HepG2 (cell line): ENCODE data around the gene ECPAS. TPM values are rescaled to one million over a fixed set of nuclear protein-coding genes. Genes with fewer than 3 reads are reported as not detected.
A peak's percentile ranks its signal among the peaks of the same experiment; 100 is the strongest.
"Not testable (repeated sequence)": the region's sequence is repeated elsewhere in the genome, so short reads cannot be mapped to it uniquely, and the experiment has no call there.

Experiments used
- ATAC-seq: fragments of 200-7000 bp; cut with Tn5 transposase; 3 replicates; pipeline ENCODE4 v1.9.1; 2020; ENCODE audit warnings: mild to moderate bottlenecking, moderate library complexity
- BruUV-seq: library from RNA; stranded (reverse); fragments of 400-500 nt; replicated peaks from 2 replicates; lab custom pipeline; 2021; lab: Mats Ljungman, UMichigan
- CTCF ChIA-PET: fragments of 300-600 bp; formaldehyde crosslinking; extraction: SDS; loops from one replicate; lab custom pipeline; 2021; ENCODE audit warnings: low total read pairs, inconsistent platforms, low intra/inter-chr PET ratio; lab: Yijun Ruan, JAX
- POLR2A ChIA-PET: fragments of 350-600 bp; sonication (Branson Sonifier 250); formaldehyde crosslinking; loops from one replicate; lab custom pipeline; 2020; ENCODE audit warnings: antibody characterized with exemption, inconsistent platforms; lab: Yijun Ruan, JAX
- DNase-seq: peaks from one replicate; pipeline ENCODE4 v3.0.0-alpha.2; 2015; ENCODE audit warnings: low spot score
- FAIRE-seq: peaks from 3 replicates; lab custom pipeline; 2011; peaks lifted over from hg19 to GRCh38; lab: Jason Lieb, UNC
- H2AFZ ChIP-seq: one replicate; pipeline ENCODE4 v1.6.1; 2011; ENCODE audit warnings: low read length, inconsistent platforms
- H3K27ac ChIP-seq: fragments of 300-600 bp; 3 replicates; pipeline ENCODE4 v1.8.0; 2011; ENCODE audit warnings: mixed run types, mild to moderate bottlenecking, mixed read lengths, low read length, inconsistent platforms; ENCODE audit not compliant: insufficient read depth; ENCODE audit errors: extremely low read length
- H3K27me3 ChIP-seq, 2 experiments: fragments of 200-600 bp in 1 of 2; 2 replicates in 1 of 2; 3 replicates in 1 of 2; pipeline versions ENCODE4 v1.6.0 to v1.8.0; 2011; ENCODE audit warnings: low read length in 2 of 2, mild to moderate bottlenecking in 2 of 2, moderate library complexity in 2 of 2, inconsistent platforms in 1 of 2; ENCODE audit not compliant: insufficient read depth in 2 of 2, control insufficient read depth in 1 of 2
- H3K36me3 ChIP-seq, 2 experiments: fragments of 200-600 bp in 1 of 2; replicated peaks in 1 of 2; 2 replicates in 1 of 2; 3 replicates in 1 of 2; pipeline versions ENCODE4 v1.5.1 to v1.8.0; 2011; ENCODE audit warnings: low read length in 2 of 2, inconsistent platforms in 1 of 2; ENCODE audit not compliant: insufficient read depth in 2 of 2, control insufficient read depth in 1 of 2
- H3K4me1 ChIP-seq: 2 replicates; pipeline ENCODE4 v1.5.1; 2012; ENCODE audit warnings: low read length, inconsistent platforms; ENCODE audit not compliant: insufficient read depth
- H3K4me2 ChIP-seq: 2 replicates; pipeline ENCODE4 v1.6.0; 2011; ENCODE audit warnings: low read depth, low read length, inconsistent platforms
- H3K4me3 ChIP-seq, 3 experiments: fragments of 200-600 bp in 1 of 3; sonication (generic), shearing (Covaris generic) in 1 of 3; replicated peaks in 1 of 3; 2 replicates each; pipeline ENCODE4 v1.5.1; 2011 to 2016; ENCODE audit warnings: low read length in 3 of 3, inconsistent platforms in 2 of 3, low read depth in 2 of 3, mild to moderate bottlenecking in 2 of 3, control low read depth in 1 of 3, mixed read lengths in 1 of 3; ENCODE audit not compliant: insufficient read depth in 1 of 3
- H3K79me2 ChIP-seq: one replicate; pipeline ENCODE4 v1.6.1; 2011; ENCODE audit warnings: low read length, inconsistent platforms; ENCODE audit not compliant: insufficient read depth
- H3K9ac ChIP-seq: 2 replicates; pipeline ENCODE4 v1.6.0; 2011; ENCODE audit warnings: mild to moderate bottlenecking, low read depth, low read length, inconsistent platforms; ENCODE audit not compliant: insufficient read depth
- H3K9me3 ChIP-seq: 2 replicates; pipeline ENCODE4 v1.5.1; 2012; ENCODE audit warnings: mild to moderate bottlenecking, low read length
- H4K20me1 ChIP-seq: 2 replicates; pipeline ENCODE4 v1.6.0; 2011; ENCODE audit warnings: inconsistent platforms, mild to moderate bottlenecking, low read length, moderate library complexity; ENCODE audit not compliant: insufficient read depth
- ETV6 ChIP-seq: sonication (generic); formaldehyde crosslinking; conservative IDR thresholded peaks from 2 replicates; pipeline ENCODE4 v1.4.0; 2020; ENCODE audit warnings: missing genetic modification reagents
- NR2F1 ChIP-seq, 2 experiments: fragments of 450-650 bp in 1 of 2; formaldehyde crosslinking in 1 of 2; IDR thresholded peaks; 2 replicates each; pipeline versions ENCODE4 v1.5.0 to v1.6.1; 2016 to 2020; ENCODE audit warnings: mild to moderate bottlenecking in 1 of 2, missing compliant biosample characterization in 1 of 2, missing genetic modification reagents in 1 of 2, moderate library complexity in 1 of 2
- SATB2 ChIP-seq: sonication (generic); formaldehyde crosslinking; IDR thresholded peaks from 2 replicates; pipeline ENCODE4 v1.5.0; 2020; ENCODE audit warnings: missing genetic modification reagents
- SCMH1 ChIP-seq: sonication (generic); formaldehyde crosslinking; IDR thresholded peaks from 2 replicates; pipeline ENCODE4 v1.9.0; 2021; ENCODE audit warnings: missing genetic modification reagents, mild to moderate bottlenecking, borderline replicate concordance
- ZNF160 ChIP-seq: sonication (generic); formaldehyde crosslinking; IDR thresholded peaks from 2 replicates; pipeline ENCODE4 v1.8.0; 2022; ENCODE audit warnings: mild to moderate bottlenecking, inconsistent platforms, missing genetic modification reagents
- WGBS: methylation state at CpG from one replicate; pipeline ENCODE4 v1.1.6; 2017; ENCODE audit warnings: low lambda C conversion rate; 5-methylcytosine and 5-hydroxymethylcytosine counted together
- in situ Hi-C: cut with HindIII; loops from 2 replicates; pipeline ENCODE4 v1.10.0; 2017; ENCODE audit warnings: low pct_unique_long_range_greater_than_20kb; ENCODE audit not compliant: extremely low pct_ligation_motif_present
- intact Hi-C: fragments of 100-400 bp; cut with micrococcal nuclease; formaldehyde crosslinking; loops from one replicate; pipeline ENCODE4 v1.10.0; 2022; ENCODE audit not compliant: unreplicated experiment
- polyA plus RNA-seq, 8 experiments: library from polyadenylated mRNA; depleted of rRNA in 3 of 8; stranded (reverse) in 7 of 8; unstranded in 1 of 8; fragments of >200 nt; fragmentation: Illumina TruSeq in 4 of 8; extraction: Trizol in 4 of 8; gene quantifications; 2 replicates each; pipeline versions ENCODE4 v1.2.1 to v1.2.3, GENCODE V29; 2011 to 2016; ENCODE audit warnings: low read depth in 4 of 8, missing spikeins in 1 of 8, mixed read lengths in 1 of 8; ENCODE audit not compliant: insufficient read depth in 1 of 8
- total RNA-seq, 5 experiments: library from RNA; depleted of rRNA; stranded (reverse); fragments of >200 nt; fragmentation: Illumina TruSeq; extraction: Trizol; gene quantifications; 2 replicates each; pipeline ENCODE4 v1.2.3, GENCODE V29; 2016; ENCODE audit warnings: low read depth in 1 of 5

Gene ECPAS
- total and polyA plus RNA-seq, 2 of the 13 experiments (the other 11 are each of a cell fraction or from before 2014, with no cell fraction given), result 35.3 to 58.0 TPM

DNA sequence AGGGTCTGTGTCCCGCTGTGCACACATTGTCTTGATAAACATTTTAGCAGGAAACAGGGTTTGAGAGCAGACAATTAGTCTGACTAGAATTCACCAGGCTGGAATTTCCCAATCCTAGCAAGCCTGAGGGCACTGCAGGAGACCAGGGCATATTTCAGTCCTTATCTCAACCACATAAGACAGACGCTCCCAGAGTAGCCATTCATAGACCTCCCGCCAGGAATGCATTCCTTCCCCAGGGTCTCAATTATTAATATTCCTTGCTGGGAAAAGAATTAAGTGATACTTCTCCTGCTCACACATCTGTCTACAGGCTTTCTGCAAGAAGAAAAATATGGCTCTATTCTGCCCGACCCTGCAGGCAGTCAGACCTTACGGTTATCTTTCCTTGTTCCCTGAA, 82.7 kb downstream of the ECPAS start:
- Histone ChIP-seq H3K9me3 (peaks cover 19% of the 10 kb centered on the region; the same call in 1 of the 2 replicates), H3K36me3 (peaks cover 8 to 68% of the 10 kb centered on the region in 2 experiments)
- H3K4me2 ChIP-seq, H2AFZ ChIP-seq, H3K4me1 ChIP-seq, in situ Hi-C loops, BruUV-seq, CTCF ChIA-PET, FAIRE-seq, H3K9ac ChIP-seq, DNase-seq, H4K20me1 ChIP-seq, H3K27me3 ChIP-seq, H3K4me3 ChIP-seq, H3K79me2 ChIP-seq, ATAC-seq, POLR2A ChIA-PET, H3K27ac ChIP-seq: not testable (repeated sequence)
- intact Hi-C loops, result loop anchor here (2.0 kb wide), 1 partner anchor 103 kb away; no protein-coding TSS in a partner anchor
- 97% methylated on average over 5 of the region's 5 CpGs for WGBS

- peaks cover 5% of the 10 kb centered on the region; the same call in 1 of the 2 replicates for H4K20me1 ChIP-seq
- H3K27me3 ChIP-seq, result no peaks in the 10 kb centered on the region
- H3K9ac ChIP-seq, result no peak overlapping the region
- peaks cover 10 to 67% of the 10 kb centered on the region in 2 experiments for H3K36me3 ChIP-seq
- no peak overlapping the region for H3K27ac ChIP-seq
- ChIA-PET CTCF (no interaction called here), POLR2A (no interaction called here)
- in situ Hi-C loops (no loop called here), intact Hi-C loops (loop anchor here (2.0 kb wide), 1 partner anchor 102 kb away; no protein-coding TSS in a partner anchor)
- peaks cover 19% of the 10 kb centered on the region; the same call in 1 of the 2 replicates for H3K9me3 ChIP-seq
- no peaks in the 10 kb centered on the region for H3K79me2 ChIP-seq
- FAIRE-seq, result no peak
- no peaks in the 10 kb centered on the region for H3K4me1 ChIP-seq
- DNase-seq, result no peak
- H3K4me2 ChIP-seq, result no peak overlapping the region
- H2AFZ ChIP-seq, result no peak overlapping the region
- ATAC-seq, result no peak
- BruUV-seq, result no TSS peak
- H3K4me3 ChIP-seq, result no peak overlapping the region
- no peak for TF ChIP-seq SCMH1 (CRISPR knock-in tag)
- TF ChIP-seq ZNF160 (CRISPR knock-in tag), result peak; percentile 99
- TF ChIP-seq SATB2 (CRISPR knock-in tag), result no peak
- TF ChIP-seq NR2F1 (CRISPR knock-in tag; IDR thresholded peaks at IDR 0.05), result no peak
- TF ChIP-seq ETV6 (CRISPR knock-in tag), result no peak
Measured at GRCh38 chr9:111400564-111400898, 83.7 kb downstream of the ECPAS start.
